Measurements from ENCODE around the gene SYNGR3.

DNA sequence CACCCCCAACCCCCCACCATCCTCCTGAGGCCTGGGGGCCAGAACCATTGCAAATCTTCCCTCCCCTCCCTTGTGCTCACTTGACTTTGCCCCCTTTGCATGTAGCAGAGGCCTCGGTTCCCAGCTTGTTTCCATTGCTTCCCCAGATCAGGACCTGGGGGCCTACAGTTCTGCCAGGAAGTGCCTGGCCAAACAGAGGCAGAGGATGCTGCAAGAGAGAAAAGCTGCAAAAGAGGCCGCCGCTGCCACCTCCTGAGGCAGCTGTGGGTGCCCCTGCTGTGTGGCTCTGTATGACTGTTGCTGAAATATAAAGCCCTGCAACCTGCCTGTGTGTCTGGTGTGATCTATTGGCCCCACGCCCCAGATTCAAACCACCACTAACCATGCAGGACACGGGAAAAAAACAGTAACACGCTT lies 28.1 kb upstream of the SYNGR3 start:
- no peak for TF ChIP-seq RAD21 (conservative IDR thresholded peaks at IDR 0.05)
- no peak for TF ChIP-seq EZH2 (IDR thresholded peaks at IDR 0.05; ENCODE audit: borderline replicate concordance, insufficient read depth, low read length, poor library complexity, severe bottlenecking)
- TF ChIP-seq, protein P1, sequence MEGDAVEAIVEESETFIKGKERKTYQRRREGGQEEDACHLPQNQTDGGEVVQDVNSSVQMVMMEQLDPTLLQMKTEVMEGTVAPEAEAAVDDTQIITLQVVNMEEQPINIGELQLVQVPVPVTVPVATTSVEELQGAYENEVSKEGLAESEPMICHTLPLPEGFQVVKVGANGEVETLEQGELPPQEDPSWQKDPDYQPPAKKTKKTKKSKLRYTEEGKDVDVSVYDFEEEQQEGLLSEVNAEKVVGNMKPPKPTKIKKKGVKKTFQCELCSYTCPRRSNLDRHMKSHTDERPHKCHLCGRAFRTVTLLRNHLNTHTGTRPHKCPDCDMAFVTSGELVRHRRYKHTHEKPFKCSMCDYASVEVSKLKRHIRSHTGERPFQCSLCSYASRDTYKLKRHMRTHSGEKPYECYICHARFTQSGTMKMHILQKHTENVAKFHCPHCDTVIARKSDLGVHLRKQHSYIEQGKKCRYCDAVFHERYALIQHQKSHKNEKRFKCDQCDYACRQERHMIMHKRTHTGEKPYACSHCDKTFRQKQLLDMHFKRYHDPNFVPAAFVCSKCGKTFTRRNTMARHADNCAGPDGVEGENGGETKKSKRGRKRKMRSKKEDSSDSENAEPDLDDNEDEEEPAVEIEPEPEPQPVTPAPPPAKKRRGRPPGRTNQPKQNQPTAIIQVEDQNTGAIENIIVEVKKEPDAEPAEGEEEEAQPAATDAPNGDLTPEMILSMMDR (IDR thresholded peaks at IDR 0.05; ENCODE audit: poor library complexity, severe bottlenecking), result no peak
- no peak for TF ChIP-seq TAF1 (IDR thresholded peaks at IDR 0.05; ENCODE audit: low read depth)
- no peak for TF ChIP-seq SMC3 (conservative IDR thresholded peaks at IDR 0.05; ENCODE audit: poor library complexity)
- TF ChIP-seq POLR2AphosphoS5 (IDR thresholded peaks at IDR 0.05), result no peak
